C4-2B (cell line): ENCODE measurements around the gene SCARB2.

Source experiments
- H3K27ac ChIP-seq: fragments of 450-650 bp; 2 replicates; pipeline ENCODE4 v1.5.1; 2017
- ZFX ChIP-seq: fragments of 450-650 bp; IDR thresholded peaks from 2 replicates; pipeline ENCODE4 v1.6.1; 2017
- TF ChIP-seq, protein P1 (sequence below): fragments of 450-650 bp; conservative IDR thresholded peaks from 2 replicates; pipeline ENCODE4 v1.5.1; 2017; ENCODE audit warnings: mild to moderate bottlenecking

SCARB2 gene

DNA sequence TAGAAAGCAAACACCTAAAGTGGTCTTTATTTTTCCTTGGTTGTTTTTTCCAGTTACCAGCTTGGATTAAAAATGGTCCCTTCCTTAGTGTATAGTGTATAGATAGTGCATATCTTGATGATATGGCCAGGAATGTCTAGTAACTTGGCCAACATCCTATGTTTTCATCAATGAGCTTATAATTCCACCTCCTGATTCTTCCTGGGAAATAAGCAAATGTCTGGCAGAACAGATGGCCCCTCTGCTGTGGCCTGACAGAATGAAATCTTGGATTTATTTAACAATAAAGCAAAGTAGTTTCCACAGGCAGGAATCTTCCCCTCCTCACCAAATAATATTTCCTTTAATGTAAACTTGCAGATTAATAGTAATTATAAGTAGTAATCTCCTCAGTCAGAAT is 6.1 kb downstream of the SCARB2 start:
- TF ChIP-seq, protein P1, sequence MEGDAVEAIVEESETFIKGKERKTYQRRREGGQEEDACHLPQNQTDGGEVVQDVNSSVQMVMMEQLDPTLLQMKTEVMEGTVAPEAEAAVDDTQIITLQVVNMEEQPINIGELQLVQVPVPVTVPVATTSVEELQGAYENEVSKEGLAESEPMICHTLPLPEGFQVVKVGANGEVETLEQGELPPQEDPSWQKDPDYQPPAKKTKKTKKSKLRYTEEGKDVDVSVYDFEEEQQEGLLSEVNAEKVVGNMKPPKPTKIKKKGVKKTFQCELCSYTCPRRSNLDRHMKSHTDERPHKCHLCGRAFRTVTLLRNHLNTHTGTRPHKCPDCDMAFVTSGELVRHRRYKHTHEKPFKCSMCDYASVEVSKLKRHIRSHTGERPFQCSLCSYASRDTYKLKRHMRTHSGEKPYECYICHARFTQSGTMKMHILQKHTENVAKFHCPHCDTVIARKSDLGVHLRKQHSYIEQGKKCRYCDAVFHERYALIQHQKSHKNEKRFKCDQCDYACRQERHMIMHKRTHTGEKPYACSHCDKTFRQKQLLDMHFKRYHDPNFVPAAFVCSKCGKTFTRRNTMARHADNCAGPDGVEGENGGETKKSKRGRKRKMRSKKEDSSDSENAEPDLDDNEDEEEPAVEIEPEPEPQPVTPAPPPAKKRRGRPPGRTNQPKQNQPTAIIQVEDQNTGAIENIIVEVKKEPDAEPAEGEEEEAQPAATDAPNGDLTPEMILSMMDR: no peak
- TF ChIP-seq ZFX: no peak
- H3K27ac ChIP-seq: no peak overlapping the region

DNA sequence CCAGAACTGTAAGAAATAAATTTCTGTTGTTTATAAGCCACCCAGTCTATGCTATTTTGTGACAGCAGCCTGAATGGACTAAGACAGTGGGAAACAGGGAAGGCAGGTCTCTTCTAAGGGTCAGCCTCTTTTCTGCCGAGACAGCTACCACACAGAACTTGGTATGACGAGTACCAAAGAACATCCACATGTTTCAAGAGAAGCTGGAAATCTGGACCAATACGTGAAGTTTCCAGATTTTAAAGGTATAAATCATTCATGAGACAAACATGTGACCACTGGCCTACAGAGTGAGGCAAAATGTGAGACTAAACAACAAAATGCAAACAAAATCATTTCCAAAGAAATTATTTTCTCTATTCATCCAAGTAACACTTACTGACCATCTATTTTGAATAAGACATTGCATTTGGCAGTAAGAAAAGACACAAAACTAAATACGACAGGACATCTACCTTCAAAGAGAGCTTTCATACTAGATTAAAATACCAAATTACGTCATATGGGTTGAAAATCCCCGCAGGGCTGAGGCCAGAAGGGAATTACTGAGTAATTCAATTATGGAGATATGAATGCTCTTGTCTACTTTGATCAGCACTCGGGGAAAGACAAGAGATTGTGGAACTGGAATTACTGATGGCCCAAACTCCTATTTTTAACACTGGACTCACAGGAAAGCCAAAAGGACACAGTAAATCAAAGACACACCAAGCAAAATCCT is 7.2 kb downstream of the SCARB2 start:
- H3K27ac ChIP-seq: peak overlapping the region; percentile 10; the same call in 1 of the 2 replicates
- no peak for TF ChIP-seq ZFX
- TF ChIP-seq, protein P1: no peak

DNA sequence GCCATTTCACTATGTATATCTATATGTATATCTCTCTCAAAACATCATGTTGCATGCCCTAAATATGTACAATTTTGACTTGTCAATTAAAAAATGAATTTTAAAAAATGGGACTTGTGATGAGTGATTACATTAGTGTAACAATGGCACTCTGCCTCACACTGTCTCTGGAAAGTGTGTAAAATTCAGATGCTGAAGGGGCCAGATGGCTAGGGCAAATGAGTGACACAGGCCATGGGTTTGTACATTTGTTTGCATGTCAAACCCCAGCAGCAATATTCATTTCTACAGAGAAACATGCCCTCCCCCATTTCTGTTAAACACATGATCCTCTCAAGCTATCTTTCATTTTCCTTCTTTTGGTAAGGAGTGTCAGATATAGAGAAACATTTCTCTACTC is 8.1 kb downstream of the SCARB2 start:
- no peak for TF ChIP-seq ZFX
- TF ChIP-seq, protein P1: no peak

DNA sequence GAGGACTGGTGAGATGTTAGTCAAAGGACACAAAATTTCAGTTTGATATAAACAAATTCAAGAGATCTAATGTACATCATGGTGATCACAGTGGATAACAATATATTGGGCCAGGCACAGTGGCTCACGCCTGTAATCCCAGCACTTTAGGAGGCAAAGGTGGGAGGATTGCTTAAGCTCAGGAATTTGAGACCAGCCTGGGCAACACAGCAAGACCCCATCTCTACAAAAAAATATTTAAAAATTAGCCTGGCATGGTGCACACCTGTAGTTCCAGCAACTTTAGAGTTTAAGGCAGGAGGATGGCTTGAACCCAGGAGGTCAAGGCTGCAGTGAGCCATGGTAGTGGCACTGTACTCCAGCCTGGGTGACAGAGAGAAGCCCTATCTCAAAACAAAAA is 8.7 kb downstream of the SCARB2 start:
- TF ChIP-seq, protein P1: no peak
- TF ChIP-seq ZFX: no peak
- no peak overlapping the region for H3K27ac ChIP-seq

More for the DNA sequence above, 8.1 kb downstream of the SCARB2 start:
- peak overlapping the region; percentile 10; the same call in 1 of the 2 replicates for H3K27ac ChIP-seq

DNA sequence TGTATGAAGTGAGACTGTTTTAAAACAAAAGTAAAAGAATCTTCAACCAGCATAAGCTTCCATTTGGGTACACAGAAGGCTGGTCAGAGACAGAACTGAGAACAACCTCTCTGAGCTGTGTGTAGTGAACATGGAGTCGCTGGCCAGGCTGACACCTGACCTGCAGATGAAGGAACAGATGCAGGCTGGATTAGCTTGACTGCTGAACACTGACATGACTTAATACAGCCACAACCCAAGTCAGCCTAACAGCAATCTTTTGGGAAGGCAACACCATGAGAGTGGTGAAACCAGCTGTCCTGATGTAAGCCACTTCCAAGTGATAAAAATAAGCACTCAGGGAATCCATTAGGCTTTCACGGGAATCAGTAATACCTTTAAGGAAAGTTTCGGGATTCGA is 10.1 kb downstream of the SCARB2 start:
- peak overlapping the region; percentile 32; the same call in 1 of the 2 replicates for H3K27ac ChIP-seq
- TF ChIP-seq ZFX: no peak
- TF ChIP-seq, protein P1: no peak

DNA sequence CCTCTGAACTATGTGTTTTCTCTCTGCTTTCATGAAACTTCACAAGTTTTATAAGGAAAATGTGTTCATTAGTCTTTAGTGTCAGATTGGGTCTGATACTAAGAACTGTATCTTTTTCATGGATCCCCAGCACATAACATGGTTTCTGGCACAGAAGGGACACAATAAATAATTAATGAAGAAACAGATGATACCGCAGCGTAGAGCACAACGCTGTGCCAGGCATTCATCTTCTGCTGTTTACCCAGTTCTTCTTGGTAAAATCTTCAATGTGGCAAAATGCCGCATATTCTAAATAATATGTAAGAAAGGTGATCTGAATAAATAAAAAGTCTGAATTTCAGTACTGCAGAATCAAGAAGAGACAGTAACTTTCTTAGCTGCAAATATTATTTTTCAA is 12.3 kb downstream of the SCARB2 start:
- peak overlapping the region; percentile 51 for H3K27ac ChIP-seq
- TF ChIP-seq, protein P1: no peak
- TF ChIP-seq ZFX: no peak

DNA sequence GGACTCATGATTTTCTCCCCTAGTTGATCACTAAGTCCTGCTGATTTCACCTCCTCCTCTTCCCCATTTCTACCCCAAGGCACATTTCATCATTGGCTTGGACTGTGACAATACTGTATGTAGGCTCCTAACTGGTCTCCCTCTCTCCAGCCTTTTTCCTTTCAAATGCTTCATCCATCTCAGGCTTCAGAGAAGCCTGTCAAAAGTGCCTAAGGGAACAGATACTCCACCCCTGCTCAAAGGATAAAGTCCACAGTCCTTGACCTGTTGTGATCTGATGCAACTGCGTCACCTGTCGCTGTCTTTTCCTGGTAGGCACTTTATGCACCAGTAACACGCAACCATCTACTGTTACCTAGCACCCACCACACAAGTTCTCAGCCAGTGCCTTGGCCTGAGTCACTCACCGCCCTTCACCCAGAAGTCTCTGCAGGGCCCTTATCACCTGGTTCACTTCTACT is 12.8 kb downstream of the SCARB2 start:
- H3K27ac ChIP-seq: peak overlapping the region; percentile 51
- TF ChIP-seq, protein P1: no peak
- TF ChIP-seq ZFX: no peak
